Stimulated activated CD8-positive, alpha-beta memory T cell treated with anti-CD3 and anti-CD28 coated beads, Interleukin-12 subunit alpha, Interleukin-12 subunit beta, amount 100 ng/mL, for 24 hours (primary cell): ENCODE data around the gene GLDN.

Experiments used
- DNase-seq: peaks from one replicate; pipeline ENCODE4 v3.0.0-alpha.2; 2020; ENCODE audit errors: extremely low read depth

The GLDN gene

DNA sequence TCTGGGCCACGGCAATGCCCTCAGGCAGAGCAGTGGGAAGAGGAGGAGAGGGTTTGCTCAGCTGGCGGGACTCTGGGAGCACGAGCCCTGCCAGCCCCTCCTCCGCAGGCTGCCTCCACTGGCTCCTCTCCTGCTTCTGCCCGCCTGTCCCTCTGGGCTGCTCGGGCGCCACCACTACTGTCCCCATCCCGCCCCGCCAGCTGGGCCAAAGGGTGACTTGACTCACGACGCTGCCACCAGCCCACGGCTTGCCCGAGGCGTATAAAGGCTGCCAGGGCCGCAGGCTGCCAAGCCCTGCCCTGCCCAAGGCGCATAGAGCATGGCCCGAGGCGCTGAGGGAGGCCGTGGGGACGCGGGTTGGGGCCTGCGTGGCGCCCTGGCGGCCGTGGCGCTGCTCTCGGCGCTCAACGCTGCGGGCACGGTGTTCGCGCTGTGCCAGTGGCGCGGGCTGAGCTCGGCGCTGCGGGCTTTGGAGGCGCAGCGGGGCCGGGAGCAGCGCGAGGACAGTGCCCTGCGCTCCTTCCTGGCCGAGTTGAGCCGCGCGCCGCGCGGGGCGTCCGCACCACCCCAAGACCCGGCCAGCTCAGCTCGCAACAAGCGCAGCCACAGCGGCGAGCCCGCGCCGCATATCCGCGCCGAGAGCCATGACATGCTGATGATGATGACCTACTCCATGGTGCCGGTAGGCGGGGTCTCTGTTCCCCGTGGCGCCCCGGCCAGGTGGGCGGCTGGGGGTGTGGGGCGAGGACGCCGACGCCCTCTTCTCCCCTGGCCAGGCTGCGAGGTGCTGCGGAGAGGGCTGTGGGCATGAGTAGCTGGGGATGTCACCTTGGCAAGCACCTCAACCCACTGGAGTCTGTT, at the start of gene GLDN:
GLDN (plus strand) TSS at position 290 of the 861 bp plus-strand sequence; CDS start at position 320, 30 bp downstream.
- no peak for DNase-seq

DNA sequence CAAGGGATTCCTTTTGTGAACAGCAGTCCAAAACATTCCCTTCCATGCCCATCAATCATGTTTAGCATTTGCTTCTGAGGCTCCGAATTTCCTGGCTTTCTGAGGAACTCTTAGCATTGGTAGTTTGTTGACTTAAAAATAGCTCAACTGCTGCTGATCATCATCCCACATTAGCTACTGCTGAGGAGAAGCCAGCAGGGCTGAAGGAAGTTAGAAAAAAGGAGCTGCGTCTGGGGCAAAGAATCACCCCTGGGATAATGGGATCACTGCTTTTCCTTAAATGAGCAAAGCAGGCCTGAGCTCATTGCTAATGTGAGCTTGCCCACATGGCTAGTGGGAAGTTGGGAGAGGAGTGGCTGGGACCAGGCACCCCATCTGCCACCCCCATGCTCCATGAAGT, 42.8 kb upstream of the GLDN start:
- DNase-seq = no peak

DNA sequence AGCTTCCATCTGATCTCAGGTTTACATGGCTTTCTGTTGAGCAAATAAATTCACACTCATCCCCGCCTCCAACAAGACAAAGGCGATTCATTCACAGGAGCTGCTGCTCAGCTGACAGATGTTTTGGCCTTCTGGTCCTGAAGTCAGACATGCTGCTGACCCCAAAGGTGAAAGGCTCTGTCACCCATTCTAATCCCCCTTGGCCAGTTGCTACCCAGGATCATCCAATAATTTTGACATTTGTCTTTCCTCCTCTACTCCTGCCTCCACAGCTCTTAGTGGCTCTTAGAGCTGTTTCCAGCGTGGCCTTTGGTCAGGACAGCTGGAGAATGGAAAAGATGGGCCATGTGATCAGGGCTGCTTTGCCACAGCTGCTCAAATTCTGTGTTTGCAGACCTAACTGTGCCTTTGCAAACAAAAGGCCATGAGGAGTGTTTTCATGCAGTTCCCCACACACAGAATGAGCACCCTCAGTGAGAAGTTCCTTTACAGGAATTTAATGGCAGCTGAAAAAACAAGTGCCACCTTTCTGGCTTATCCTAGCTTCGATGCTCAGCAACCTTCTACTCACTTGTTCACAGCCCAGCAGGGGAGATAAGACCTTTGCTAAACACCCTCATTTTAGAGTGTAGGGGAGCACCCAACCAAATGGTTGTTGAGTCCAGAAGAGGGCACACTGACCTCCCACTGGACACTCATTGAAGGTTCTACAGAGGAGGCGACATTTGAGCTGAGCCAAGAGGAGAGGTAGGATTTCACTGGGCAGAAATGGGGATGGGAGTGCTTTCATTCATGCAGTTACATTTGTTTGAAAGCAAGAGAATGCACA, 42.1 kb upstream of the GLDN start:
- DNase-seq = no peak

DNA sequence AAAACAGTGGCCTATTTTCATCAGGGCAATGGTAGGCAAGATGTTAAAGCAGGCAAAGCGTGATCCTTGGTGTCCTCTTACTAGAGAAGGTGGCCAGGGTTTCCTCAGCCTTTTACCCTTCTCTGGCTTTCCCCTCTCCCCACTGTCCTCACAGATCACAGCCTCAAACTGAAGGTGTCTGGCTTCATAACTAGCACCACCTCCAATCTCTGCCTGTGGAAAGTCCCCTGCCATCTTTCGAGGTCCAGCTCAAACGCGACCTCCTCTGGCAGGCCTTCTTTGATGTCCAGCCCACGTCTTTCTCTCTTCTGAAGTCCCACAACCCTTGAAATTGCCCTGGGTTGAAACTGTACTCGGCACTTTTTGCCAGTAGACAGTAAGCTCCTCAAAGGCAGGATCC, 39.0 kb upstream of the GLDN start:
- DNase-seq = no peak

DNA sequence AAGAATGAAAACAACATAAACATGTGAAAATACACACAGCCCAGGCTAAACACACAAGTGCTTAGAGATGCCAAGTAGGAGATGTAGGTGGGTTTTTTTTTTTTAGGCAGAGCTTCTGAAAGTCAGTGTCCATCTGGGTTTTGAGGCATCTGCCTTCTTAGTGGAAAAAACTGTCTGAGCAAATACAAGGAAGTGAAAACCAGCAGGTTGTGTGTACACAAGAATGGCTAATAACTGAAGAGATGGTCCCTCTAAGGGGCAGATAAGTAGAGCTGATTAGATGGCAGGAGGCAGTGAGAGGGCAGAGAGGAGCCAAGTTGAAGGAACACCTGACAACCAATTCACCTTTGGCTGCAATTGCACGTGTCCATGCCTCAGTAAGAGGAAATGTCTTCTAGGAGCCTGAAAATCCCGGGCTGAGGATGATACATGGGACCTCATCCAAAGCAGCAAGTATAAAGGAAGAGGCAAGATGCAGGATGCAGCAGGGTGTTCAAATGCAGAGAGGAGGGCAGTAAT, 37.9 kb upstream of the GLDN start:
- DNase-seq = no peak

DNA sequence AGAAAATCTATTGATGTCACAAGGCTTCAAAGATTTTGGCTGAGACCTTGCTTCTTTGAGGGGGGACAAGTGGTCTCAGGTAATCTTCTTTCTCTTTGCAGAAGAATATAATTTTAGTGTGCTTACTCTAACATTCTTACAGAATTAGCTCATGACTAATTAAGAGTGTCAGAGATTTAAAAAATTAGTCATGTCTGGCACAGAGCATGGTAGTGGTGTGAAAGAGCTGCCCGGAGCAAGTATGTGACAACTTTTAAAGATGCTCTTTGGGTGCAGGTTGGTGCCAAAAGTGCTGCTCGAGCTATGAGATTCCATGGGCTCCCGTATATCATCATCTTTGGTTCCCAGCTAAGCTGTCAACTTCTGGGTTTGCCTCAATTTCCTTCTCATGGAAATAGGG, 34.1 kb upstream of the GLDN start:
- DNase-seq = no peak

DNA sequence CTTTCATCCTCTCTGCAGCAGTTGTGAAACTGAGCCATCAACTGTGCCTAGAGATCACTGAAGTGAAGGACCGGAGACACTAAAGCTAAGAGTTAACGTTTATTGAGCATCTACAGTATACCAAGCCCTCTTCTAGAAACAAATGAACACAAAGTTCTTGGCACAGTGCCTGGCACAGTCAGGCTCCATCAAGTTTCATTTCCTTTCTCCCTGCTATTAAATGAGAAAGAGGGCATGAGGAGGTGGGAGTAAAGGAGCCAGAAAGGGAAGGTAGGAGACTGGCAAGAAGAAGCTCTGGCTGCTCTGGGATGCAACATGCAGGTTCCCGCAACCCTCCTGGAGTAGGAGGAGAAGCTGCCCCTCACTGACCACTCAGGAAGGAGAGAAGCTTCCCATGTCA, 33.6 kb upstream of the GLDN start:
- no peak for DNase-seq

DNA sequence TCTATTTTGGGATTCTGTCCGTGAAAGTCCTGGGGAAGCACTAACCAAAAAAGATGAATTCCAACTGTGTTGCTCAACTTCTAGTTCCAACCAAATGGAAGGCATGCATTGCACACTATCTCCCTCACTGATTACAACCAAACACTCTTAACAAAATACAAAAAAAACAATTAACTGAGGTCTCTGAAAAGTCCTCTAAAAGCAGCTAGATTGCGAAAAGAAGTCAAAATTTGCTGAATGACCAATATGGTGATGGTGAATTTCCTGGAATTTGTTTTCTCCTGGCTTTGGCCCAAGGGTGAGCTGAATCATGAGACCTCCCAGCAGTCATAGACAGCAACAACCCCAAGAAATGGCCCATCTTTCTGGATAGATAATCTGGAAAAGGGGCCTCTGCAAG, 31.4 kb upstream of the GLDN start:
- DNase-seq = no peak

DNA sequence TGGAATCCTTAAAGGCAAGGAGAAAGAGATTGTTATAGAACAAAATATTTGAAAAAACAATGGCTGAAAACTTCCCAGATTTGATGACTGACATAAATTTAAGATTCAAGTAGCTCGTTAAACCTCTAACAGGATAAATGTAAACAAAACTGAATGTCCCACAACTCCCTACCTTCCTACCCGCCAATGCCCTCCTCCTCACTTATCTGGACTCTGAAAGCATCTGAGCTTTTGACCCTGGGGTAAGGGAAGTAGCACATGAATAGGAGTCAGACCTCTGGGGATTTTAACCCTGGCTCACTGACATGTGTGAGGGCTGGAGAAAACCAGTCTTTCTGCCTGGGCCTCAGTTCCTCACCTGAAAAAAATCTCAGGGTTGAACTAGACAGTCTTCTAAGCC, 29.9 kb upstream of the GLDN start:
- DNase-seq = no peak

DNA sequence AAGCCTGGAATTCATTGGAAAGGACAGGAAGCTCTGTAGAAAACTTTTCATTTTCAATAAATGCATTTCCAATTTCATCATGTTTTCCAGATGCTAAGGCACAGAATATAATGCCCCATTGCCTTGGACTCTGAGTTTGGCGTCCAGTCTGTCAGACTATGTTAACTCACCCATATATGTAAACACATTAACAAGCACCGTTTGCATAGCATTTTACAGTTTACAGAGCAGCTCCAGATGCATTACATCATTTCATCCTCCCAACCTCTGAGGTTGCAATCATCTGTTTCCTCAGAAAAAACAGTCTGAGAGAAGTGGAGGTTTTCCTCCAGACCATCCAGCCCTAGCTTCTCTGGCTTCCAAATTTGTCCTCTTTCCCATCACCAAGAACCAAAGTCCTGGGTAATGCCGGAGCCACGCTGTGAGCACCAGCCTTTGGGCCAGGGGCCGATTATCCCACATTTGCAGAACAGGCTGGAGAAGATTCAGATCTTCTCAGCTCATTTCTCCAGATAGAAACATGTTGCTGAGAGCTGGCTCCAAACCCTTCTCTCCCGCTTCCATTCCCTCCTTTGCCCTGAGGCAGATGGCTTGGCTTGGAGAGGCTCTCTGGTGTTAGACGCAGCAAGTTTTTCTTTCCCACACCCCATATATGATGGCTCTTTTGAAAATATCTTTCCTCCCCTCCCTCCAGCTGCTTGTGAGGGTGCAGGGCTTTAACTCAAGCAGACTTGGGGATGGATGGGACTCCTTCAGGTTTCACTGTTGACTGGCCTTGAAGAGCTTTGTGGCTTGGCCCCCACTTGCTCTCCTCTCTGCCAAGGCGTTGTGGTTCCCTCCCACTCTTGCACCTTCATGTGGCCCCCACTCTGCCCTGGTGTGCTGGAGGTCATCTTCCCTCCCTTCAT, 29.0 kb upstream of the GLDN start:
- no peak for DNase-seq

DNA sequence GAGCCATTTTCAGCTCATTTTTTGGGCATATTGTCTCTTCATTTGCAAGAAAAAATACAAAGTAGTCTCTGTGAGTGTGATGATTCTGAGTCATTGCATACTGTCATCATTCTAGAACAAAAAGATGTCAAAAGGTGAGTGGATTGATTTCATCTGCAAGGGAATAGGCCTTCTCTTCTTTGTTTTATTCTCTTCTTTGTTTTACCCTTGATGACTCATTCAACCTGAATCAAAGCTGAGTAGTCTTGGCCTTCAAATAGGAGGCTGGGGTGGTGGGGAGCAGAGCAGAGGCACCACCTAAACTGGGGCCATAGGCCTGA, 28.4 kb upstream of the GLDN start:
- no peak for DNase-seq

DNA sequence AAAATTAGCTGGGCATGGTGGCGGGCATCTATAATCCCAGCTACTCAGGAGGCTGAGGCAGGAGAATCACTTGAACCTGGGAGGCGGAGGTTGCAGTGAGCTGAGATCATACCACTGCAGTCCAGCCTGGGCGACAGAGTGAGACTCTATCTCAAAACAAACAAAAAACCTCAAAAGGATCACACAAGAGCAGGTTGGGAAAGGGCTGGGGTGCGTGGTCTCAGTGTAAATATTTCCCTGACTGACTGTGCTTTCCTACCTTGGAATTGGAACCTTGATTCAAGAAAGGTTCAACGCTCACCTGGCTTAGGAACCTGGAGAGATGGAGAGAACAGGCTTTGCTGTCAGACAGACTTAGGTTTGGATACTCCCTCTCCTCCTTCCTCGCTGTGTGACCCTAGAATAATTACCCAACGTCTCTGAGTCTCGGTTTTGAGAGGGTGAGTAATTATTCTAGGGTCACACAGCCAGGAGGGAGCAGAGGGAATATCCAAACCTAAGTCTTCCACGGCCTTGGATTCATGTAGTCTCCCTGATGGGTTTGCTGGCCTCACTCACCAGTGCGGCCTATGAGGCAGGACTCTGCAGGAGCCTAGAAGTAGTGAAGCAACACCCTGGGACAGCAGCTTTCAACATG, 27.7 kb upstream of the GLDN start:
- DNase-seq = no peak

DNA sequence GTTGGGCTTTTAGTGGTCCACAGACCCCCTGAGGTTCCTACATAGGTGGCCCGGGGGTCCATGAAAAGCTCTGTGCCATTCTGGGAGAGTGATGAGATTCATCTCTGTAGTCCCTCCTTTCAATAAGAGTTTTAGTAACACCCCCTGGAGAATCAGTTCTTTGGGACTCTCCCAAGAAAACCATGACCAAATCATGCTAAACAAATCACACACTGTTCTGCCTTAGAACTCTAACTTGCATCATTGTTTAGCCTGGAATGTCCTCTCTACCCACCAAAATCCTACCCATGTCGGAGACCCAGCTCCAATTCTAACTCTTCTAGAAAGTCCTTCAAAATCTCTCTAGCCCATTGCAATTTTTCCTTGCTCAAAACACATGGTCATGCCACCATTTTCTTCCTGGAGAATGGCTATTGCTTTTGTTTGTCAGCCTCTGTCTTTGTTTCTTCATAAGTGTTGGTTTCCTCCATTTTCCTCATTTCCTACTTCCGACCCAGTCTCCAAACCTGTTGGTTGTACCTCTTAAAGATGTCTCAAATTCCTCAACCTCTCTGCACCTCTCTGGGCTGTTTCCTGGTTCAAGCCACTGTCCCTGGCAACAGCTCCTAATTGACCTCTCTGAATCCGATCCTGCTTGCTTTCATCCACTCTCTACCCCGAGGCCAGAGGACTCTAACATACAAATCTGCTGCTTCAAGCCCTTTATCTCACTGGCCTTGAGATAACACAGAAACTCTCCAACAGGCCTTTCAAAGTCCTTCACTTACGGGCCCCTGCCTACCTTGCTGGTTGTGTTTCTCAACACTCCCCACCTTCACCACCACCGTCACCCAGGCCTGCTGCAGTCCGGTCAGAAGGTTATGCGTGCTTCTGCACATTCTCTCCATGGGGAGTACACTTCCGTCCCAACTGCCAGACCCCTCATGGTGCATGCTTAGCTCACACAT, 26.8 kb upstream of the GLDN start:
- no peak for DNase-seq

DNA sequence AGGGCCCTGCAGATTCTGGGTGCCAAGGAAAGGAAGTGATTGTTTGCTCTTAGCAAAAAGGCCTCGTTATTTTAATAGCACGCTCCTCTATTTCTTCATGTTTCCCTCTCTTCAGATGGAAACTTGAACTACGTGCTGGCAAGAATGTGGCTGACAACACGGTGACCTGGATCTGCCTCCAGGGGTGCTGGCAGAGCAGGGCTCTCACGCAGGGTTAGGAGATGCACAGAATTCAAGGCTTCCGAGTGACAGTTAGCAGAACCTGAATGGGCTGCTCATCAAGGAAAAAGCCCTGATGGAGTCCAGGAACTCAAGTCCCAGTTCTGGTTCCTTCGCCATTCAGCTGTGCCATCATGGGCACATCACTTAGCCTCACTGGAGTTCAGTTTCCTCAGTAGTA, 25.7 kb upstream of the GLDN start:
- no peak for DNase-seq

DNA sequence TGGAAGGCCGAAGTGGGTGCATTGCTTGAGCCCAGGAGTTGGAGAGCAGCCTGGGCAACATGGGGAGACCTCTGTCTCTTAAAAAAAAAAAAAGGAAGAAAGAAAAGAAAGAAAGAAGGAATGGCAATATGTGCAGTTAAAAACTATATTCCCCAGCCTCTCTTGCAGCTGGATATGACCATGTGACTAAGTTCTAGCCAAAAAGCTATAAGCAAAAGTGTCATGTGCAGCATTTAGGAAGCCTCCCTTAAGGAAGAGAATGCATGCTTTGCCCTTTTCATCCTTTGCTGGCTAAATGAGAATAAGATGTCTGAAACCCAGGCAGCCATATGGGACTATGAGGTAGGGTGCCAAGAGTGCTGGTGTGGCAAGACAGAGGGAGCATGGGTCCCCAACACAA, 24.8 kb upstream of the GLDN start:
- DNase-seq = no peak

DNA sequence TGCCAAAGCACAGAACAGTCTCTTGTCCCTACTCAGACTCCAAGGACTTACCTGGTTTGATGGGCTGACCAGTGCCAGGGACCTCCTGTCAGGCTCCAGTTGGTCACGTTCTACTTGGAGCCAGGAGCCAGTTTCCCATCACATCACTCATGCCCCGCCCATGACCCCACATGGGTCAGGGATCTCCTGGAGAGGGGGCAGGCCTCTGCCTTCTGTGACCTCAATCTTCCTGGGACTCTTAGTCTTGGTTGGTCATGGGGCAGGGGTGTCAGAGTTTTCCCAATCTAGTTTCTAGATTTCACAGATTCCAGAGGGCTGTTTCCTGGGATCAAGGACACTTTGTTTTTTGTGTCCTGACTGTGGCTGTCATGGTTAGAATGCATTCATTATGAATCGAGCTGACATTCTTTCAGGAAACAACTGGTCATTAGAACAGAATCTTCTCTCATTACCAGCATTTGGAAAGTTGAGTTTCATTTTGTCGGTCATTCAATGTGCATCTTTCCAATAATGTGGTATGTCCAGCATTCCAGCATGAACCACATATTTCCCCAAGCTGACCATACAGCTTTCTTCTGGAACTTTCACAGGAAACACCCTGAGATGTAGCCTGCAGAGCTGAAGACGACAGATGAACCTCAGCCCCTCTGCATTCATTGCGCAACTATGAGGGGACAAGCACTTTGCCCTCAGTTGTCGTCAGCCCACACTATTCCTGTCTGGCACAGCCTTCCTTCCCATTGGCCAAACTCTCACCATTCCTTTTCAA, 22.9 kb upstream of the GLDN start:
- DNase-seq = no peak

DNA sequence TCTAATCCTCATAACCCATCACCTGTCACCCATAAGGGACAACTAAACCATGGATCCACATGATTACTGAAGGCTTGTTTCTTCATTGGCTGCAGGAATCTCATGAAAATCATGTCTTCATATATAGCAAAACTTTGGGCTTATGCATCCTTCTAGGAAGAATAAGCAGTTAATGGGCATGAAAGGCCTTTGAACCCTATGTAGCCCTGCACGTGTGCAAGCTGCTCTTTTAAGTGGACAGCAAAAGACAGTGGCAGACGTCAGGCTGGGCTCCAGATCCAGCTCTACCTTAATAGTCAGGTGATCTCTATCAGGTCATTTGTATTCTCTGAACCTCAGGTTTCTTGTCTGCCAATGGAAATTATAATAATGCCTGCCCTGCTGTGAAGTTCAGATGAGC, 21.9 kb upstream of the GLDN start:
- DNase-seq = no peak

DNA sequence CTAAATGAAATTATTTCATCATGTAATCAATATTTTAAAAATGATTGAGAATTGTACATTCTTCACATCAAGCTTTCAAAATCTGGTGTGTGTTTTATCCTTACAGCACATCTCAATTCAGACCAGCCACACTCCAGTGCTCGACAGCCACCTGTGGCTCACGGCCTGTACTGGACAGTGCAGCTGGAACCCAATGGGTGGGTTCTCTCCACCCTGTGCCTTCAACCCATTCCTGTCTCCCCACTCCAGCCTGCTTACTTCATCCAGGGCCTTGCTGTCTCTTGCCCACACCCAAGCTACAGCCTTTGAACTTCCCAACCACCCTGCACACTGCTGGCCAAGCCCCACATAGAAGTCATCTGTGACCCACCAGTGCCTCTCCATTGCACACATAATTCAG, 20.6 kb upstream of the GLDN start:
- no peak for DNase-seq

DNA sequence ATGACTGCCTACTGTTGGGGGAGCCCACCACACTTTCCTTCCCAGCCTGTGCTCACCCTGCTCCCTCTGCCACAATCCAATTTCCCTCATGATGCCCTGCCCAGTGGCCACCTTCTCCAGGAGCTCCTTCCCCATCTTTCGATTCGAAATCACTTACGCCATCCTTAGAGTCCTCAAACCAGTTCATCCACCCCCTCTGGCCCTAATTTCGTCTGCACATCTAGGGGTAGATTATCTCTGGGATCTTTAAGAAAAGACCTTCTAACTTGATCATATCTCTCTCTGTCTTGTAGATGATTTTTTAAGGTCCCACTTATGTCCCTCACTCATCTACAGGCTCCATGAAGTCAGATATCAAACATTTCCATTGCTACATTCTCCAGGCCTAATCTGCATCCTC, 20.1 kb upstream of the GLDN start:
- DNase-seq = no peak
